DMS153 treated with DMSO at 0.1 percent for 48 hours (cell line): Measurements from ENCODE around the gene SERPINA6.
"Not testable (repeated sequence)": the region's sequence is repeated elsewhere in the genome, so short reads cannot be mapped to it uniquely, and the experiment has no call there.

Source experiments
- DNase-seq: peaks from one replicate; lab custom pipeline; 2025; ENCODE audit not compliant: unreplicated experiment; lab: John Stamatoyannopoulos, UW

The SERPINA6 gene

GRCh38 chr14:94292872-94293577 is 30.1 kb downstream of the SERPINA6 start, which contains the start of gene SERPINA10:
TSS of gene SERPINA10 (minus strand) at chr14:94293268. CDS start at chr14:94290593, 2,675 bp downstream.
- no peak for DNase-seq

GRCh38 chr14:94292526-94292871 is 30.6 kb downstream of the SERPINA6 start:
- no peak for DNase-seq

GRCh38 chr14:94291906-94292525 is 31.1 kb downstream of the SERPINA6 start:
- DNase-seq: no peak

DNA sequence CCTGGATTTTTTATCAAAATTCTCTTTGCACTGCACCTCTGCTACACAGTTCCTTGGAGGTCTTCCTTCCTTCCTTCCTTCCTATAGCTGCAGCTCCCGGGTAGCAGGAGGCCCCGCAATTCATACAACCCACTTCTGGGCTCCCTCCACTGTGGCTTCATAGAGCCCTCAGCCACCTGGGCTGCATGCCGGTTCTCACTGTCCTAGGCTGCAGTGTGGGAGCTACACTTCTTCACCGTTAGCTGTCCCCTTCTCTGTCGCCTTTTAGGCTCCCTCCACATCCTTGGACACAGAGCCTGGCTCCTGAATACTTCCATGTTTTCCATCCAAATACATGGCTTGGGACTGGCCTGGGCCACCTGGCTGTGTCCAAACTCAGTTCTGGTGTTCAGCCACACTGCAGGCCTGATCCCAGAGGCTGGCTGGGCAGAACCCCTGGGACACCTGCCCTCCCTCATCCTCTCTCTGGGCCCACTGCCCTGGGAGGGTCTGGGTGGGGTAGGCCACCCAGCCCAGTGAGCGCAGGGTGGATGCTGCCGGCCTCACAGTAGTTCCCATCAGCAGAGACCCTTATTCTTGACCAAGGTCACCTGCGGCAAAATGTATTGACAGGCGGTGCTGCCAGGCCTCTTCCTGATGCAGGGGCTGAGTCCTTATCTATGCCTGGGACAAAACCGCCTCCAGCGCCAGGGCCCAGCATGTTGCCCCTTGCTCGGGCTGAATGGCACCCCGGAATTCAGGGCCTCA is 31.8 kb downstream of the SERPINA6 start:
- DNase-seq: no peak

GRCh38 chr14:94290197-94290596 is 32.9 kb downstream of the SERPINA6 start:
- DNase-seq: no peak

DNA sequence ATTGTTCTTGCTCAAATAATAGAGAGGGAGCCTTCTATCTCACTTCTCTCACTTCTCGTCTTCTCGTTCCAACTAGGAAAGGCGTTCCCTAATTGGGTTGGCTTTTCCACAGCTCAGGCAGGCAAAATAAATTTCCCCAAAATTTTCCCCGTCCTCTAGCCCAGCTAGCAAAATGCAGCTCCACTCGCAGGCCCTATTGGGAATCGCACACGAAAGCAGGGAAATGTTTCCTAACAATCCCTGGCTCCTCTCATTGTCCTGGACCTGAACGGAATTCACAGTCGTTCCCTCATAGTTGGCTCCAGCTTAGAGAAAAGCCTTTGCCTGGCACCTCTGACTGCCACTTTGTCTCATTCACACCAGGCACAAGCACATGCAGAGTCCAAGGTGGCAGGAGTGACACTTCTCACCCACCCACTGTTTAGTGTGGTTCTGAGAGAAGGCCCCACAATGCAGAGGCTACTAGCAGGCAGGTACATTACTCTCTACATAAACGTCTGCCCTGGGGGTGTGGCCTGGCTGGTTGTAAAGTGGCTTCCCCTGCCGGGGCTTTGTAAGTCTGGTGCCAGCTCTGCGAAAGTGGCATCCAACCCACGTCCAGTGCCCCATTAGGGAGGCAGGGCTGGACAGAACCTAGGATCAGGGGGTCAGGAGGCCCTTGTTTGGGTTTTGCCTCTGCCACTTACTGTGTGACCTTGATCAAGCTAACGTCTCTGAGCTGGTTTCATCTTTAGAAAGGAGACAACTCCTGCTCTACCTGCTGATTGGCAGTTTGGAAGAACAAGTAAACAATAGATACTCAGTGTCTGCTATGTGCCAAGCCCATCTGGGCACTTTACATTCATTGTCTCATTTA is 34.3 kb downstream of the SERPINA6 start:
- no peak for DNase-seq

DNA sequence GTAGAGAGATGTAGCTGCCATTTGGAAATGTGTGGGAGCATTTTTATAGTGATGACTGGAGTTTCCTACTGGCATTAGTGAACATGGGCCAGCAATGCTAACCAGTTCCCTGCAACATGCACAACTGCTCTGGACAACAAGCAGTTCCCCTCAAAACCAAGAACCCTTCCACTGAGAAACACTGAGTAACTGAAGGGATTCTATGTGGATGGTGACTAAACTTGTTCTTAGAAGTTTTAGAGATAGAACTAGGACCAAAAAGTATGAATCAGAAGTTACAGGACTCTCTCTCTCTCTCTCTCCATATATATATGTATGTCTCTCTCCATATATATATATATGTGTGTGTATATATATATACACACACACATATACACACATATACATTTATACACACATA is 38.0 kb downstream of the SERPINA6 start:
- DNase-seq: no peak

GRCh38 chr14:94284221-94284620 is 38.9 kb downstream of the SERPINA6 start:
- DNase-seq: no peak

GRCh38 chr14:94282991-94283723 is 40.0 kb downstream of the SERPINA6 start:
- no peak for DNase-seq

DNA sequence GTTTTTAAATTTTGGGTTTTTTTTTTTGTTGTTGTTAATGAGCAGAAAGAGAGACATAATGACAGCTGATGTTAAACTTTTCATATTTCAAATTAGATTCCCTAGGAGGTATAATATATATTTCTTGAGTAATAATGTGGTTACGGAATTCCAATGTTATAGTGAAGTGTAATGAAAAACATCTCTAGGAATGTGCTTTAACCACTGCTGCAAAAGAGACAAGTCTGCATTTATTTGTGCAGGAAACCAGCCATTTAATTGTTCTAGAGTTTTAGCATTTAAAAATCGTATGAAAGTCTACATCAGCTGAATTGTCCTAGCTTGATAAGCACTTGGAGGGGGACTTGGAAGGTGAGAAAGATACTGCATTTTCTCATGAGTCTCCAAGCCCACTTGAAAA is 44.4 kb downstream of the SERPINA6 start:
- no peak for DNase-seq

DNA sequence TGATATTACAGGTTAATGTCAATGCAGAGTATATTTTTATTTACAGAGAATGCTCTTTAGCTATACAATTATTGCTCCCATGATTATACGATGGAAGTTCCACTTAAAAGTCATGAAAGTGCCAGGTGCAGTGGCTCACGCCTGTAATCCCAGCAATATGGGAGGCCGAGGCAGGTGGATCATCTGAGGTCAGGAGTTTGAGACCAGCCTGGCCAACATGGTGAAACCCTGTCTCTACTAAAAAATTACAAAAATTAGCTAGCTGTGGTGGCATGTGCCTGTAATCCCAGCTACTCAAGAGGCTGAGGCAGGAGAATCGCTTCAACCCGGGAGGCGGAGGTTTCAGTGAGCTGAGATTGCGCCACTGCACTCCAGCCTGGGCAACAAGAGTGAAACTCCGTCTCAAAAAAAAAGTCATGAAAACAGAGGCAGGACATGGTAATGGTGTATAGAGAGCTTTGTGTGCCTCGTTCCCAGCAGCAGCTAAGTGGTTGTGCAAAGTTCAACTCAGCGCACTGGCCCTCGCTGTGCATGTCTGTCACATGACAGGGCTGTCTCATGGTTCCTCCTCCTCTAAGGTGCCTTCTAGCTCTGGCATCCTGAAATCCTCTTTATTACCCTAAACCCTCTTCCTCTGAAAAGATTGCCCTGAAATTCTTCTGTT is 46.1 kb downstream of the SERPINA6 start:
- not testable (repeated sequence) for DNase-seq

DNA sequence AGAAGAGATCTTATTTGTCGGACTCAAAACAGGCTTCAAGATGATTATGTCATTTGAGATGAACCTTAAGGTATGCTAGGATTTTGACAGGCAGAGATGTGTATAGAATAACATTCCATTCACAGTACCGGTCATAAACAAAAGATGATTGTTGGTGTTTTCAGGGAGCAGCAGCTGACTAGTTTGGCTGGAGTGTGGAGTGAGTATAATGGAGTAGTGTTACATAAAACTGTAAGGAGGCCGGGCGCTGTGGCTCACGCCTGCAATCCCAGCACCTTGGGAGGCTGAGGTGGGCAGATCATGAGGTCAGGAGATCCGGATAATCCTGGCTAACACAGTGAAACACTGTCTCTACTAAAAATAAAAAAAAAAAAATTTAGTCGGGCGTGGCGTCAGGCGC is 54.0 kb downstream of the SERPINA6 start:
- no peak for DNase-seq

DNA sequence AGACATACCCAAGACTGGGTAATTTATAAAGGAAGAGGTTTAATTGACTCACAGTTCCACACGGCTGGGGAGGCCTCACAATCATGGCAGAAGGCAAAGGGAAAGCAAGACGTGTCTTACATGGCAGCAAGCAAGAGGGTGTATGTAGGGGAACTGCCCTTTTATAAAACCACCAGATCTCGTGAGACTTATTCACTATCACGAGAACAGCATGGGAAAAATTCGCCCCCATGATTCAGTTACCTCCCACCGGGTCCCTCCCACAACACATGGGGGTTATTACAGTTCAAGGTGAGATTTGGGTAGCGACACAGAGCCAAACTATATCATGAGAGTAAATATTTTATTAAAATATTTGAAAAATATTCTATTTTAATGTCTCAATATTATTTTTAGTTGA is 54.6 kb downstream of the SERPINA6 start:
- DNase-seq: not testable (repeated sequence)

- no peak for DNase-seq
These were observed 55.8 kb downstream of the SERPINA6 start for GRCh38 chr14:94267352-94267751.

GRCh38 chr14:94264195-94264594 is 58.9 kb downstream of the SERPINA6 start:
- not testable (repeated sequence) for DNase-seq
